ENCODE data around the gene GABARAP. TPM values are rescaled to one million over a fixed set of nuclear protein-coding genes. Genes with fewer than 3 reads are reported as not detected.

GABARAP gene
- total RNA-seq, 6 experiments from 2014 or later, result 399 to 470 (median 426) TPM

GRCh38 chr17:7258731-7259554, 16.7 kb upstream of the GABARAP start:
- H3K4me3 Mint-ChIP-seq, result no peak overlapping the region
- H3K27me3 Mint-ChIP-seq (ENCODE audit: insufficient read depth), result peaks cover 5% of the 10 kb centered on the region
- no peak overlapping the region for H3K27ac Mint-ChIP-seq

GRCh38 chr17:7256766-7257456, 14.7 kb upstream of the GABARAP start:
- peaks cover 1% of the 10 kb centered on the region for H3K27me3 Mint-ChIP-seq (ENCODE audit: insufficient read depth)
- H3K4me1 Mint-ChIP-seq (ENCODE audit: low read depth), result peaks cover 11% of the 10 kb centered on the region
- peaks cover 27% of the 10 kb centered on the region for H3K36me3 Mint-ChIP-seq (ENCODE audit: low read depth)
- H3K27ac Mint-ChIP-seq, result no peak overlapping the region
- H3K9me3 Mint-ChIP-seq, result no peaks in the 10 kb centered on the region
- DNase-seq, result no peak
- no peak for TF ChIP-seq CTCF (IDR thresholded peaks at IDR 0.05)
- H3K4me3 Mint-ChIP-seq, result no peak overlapping the region

More at GRCh38 chr17:7258731-7259554, 16.7 kb upstream of the GABARAP start:
- no peak for TF ChIP-seq CTCF (IDR thresholded peaks at IDR 0.05)
- Mint-ChIP-seq H3K36me3 (ENCODE audit: low read depth) (peaks cover 17% of the 10 kb centered on the region), H3K9me3 (no peaks in the 10 kb centered on the region), H3K4me1 (ENCODE audit: low read depth) (peaks cover 14% of the 10 kb centered on the region)
- DNase-seq, result no peak

GRCh38 chr17:7254511-7254910, 12.3 kb upstream of the GABARAP start:
- no peaks in the 10 kb centered on the region; the same call in 1 of the 2 replicates for H3K27me3 Mint-ChIP-seq (ENCODE audit: insufficient read depth)
- TF ChIP-seq CTCF (IDR thresholded peaks at IDR 0.05), result no peak
- no peaks in the 10 kb centered on the region for H3K9me3 Mint-ChIP-seq
- peaks cover 40% of the 10 kb centered on the region for H3K36me3 Mint-ChIP-seq (ENCODE audit: low read depth)
- DNase-seq, result no peak
- H3K27ac Mint-ChIP-seq, result no peak overlapping the region
- peaks cover 21% of the 10 kb centered on the region for H3K4me1 Mint-ChIP-seq (ENCODE audit: low read depth)
- no peak overlapping the region for H3K4me3 Mint-ChIP-seq

- H3K27me3 Mint-ChIP-seq (ENCODE audit: insufficient read depth), result no peaks in the 10 kb centered on the region; the same call in 1 of the 2 replicates
- peaks cover 33% of the 10 kb centered on the region for H3K4me1 Mint-ChIP-seq (ENCODE audit: low read depth)
- H3K4me3 Mint-ChIP-seq, result peak overlapping the region; percentile 92
- no peak for DNase-seq
- TF ChIP-seq CTCF (IDR thresholded peaks at IDR 0.05), result no peak
- H3K27ac Mint-ChIP-seq, result peak overlapping the region; percentile 100
- H3K9me3 Mint-ChIP-seq, result no peaks in the 10 kb centered on the region
- H3K36me3 Mint-ChIP-seq (ENCODE audit: low read depth), result peaks cover 45% of the 10 kb centered on the region
These were observed 10.8 kb upstream of the GABARAP start for GRCh38 chr17:7253082-7253481.

- peaks cover 45% of the 10 kb centered on the region for H3K36me3 Mint-ChIP-seq (ENCODE audit: low read depth)
- H3K27ac Mint-ChIP-seq, result peak within 1 kb of the TSS; percentile 100
- TF ChIP-seq CTCF (IDR thresholded peaks at IDR 0.05), result peak; percentile 69
- no peaks in the 10 kb centered on the region for H3K9me3 Mint-ChIP-seq
- DNase-seq, result peak; percentile 89
- peak within 1 kb of the TSS; percentile 92 for H3K4me3 Mint-ChIP-seq
- H3K4me1 Mint-ChIP-seq (ENCODE audit: low read depth), result peaks cover 33% of the 10 kb centered on the region
- no peaks in the 10 kb centered on the region; the same call in 1 of the 2 replicates for H3K27me3 Mint-ChIP-seq (ENCODE audit: insufficient read depth)
These were observed 10.2 kb upstream of the GABARAP start, which contains the start of gene ELP5 for GRCh38 chr17:7252176-7253043. ELP5 (plus strand) TSS chr17:7252215; CDS start chr17:7252551, 336 bp downstream.
